PC-3 (cell line): Measurements from ENCODE around the gene TCEAL1. TPM values are rescaled to one million over a fixed set of nuclear protein-coding genes. Genes with fewer than 3 reads are reported as not detected.

Source experiments
- ATAC-seq: fragments of 200-7000 bp; cut with Tn5 transposase; 2 replicates; pipeline ENCODE4 v1.9.1; 2020; ENCODE audit warnings: mild to moderate bottlenecking, moderate library complexity
- Bru-seq: library from RNA; stranded (reverse); fragments of 400-500 nt; gene quantifications from one replicate; lab custom pipeline; 2021; lab: Mats Ljungman, UMichigan
- BruChase-seq, 2 experiments: library from RNA; stranded (reverse); fragments of 400-500 nt; gene quantifications; one replicate each; lab custom pipeline; 2021; lab: Mats Ljungman, UMichigan
- BruUV-seq: library from RNA; stranded (reverse); fragments of 400-500 nt; replicated peaks from 2 replicates; lab custom pipeline; 2021; lab: Mats Ljungman, UMichigan
- CTCF ChIA-PET: fragments of 300-600 bp; sonication (Branson Sonifier 250); formaldehyde crosslinking; loops from one replicate; lab custom pipeline; 2022; ENCODE audit warnings: antibody characterized with exemption; lab: Charles Lee
- POLR2A ChIA-PET: fragments of 300-600 bp; sonication (Branson Sonifier 250); formaldehyde crosslinking; loops from one replicate; lab custom pipeline; 2022; ENCODE audit warnings: antibody characterized with exemption; ENCODE audit not compliant: unreplicated experiment; lab: Charles Lee
- DNase-seq: peaks from one replicate; pipeline ENCODE4 v3.0.0-alpha.2; 2015
- H2AFZ ChIP-seq: fragments of 300-600 bp; sonication (generic); 2 replicates; pipeline ENCODE4 v1.6.0; 2016; ENCODE audit warnings: antibody characterized with exemption, low read length
- H3F3A ChIP-seq: fragments of 300-600 bp; sonication (generic); one replicate; pipeline ENCODE4 v1.6.0; 2017; ENCODE audit warnings: antibody characterized with exemption, low read length, control low read depth, mild to moderate bottlenecking; ENCODE audit not compliant: unreplicated experiment
- H3K27ac ChIP-seq: fragments of 300-600 bp; sonication (generic); 2 replicates; pipeline ENCODE4 v1.5.1; 2016; ENCODE audit warnings: mild to moderate bottlenecking, low read length
- H3K27me3 ChIP-seq: fragments of 300-600 bp; sonication (generic); 2 replicates; pipeline ENCODE4 v1.6.1; 2016; ENCODE audit warnings: low read length, mixed read lengths
- H3K36me3 ChIP-seq: fragments of 300-600 bp; sonication (generic); 2 replicates; pipeline ENCODE4 v1.6.1; 2016; ENCODE audit warnings: low read depth, mixed run types, low read length, mixed read lengths
- H3K4me1 ChIP-seq: fragments of 300-600 bp; sonication (generic); 2 replicates; pipeline ENCODE4 v1.5.1; 2016; ENCODE audit warnings: low read length; ENCODE audit not compliant: insufficient read depth
- H3K4me2 ChIP-seq: fragments of 300-600 bp; sonication (generic); 2 replicates; pipeline ENCODE4 v1.6.0; 2016; ENCODE audit warnings: low read length
- H3K4me3 ChIP-seq: fragments of 300-600 bp; sonication (generic); 2 replicates; pipeline ENCODE4 v1.5.1; 2016; ENCODE audit warnings: mild to moderate bottlenecking, low read length, mixed read lengths
- H3K79me2 ChIP-seq: fragments of 300-600 bp; sonication (generic); 2 replicates; pipeline ENCODE4 v1.6.1; 2017; ENCODE audit warnings: low read length, mixed read lengths
- H3K9ac ChIP-seq: fragments of 300-600 bp; sonication (generic); 2 replicates; pipeline ENCODE4 v1.6.0; 2016; ENCODE audit warnings: mild to moderate bottlenecking, low read length
- H3K9me2 ChIP-seq: fragments of 300-600 bp; sonication (generic); replicated peaks from 2 replicates; pipeline ENCODE4 v1.6.1; 2016; ENCODE audit warnings: mixed run types, low read length, mixed read lengths
- H3K9me3 ChIP-seq: fragments of 300-600 bp; sonication (generic); 2 replicates; pipeline ENCODE4 v1.6.1; 2016; ENCODE audit warnings: low read length, mixed read lengths
- H4K20me1 ChIP-seq: fragments of 300-600 bp; sonication (generic); 2 replicates; pipeline ENCODE4 v1.6.1; 2016; ENCODE audit warnings: low read length, mixed read lengths
- EZH2 ChIP-seq: fragments of 300-600 bp; sonication (generic); IDR thresholded peaks from one replicate; pipeline ENCODE4 v1.6.1; 2017; ENCODE audit warnings: antibody characterized with exemption, mild to moderate bottlenecking, low read length; ENCODE audit not compliant: unreplicated experiment
- EZH2phosphoT487 ChIP-seq: fragments of 300-600 bp; sonication (generic); IDR thresholded peaks from 2 replicates; pipeline ENCODE4 v1.6.1; 2018; ENCODE audit warnings: mild to moderate bottlenecking, antibody characterized with exemption, low read length, borderline replicate concordance
- intact Hi-C: fragments of 100-400 bp; cut with micrococcal nuclease; formaldehyde crosslinking; loops from 2 replicates; pipeline ENCODE4 v1.9.0; 2023
- long read RNA-seq: library from polyadenylated mRNA; unstranded; transcript quantifications from one replicate; pipeline ENCODE4 v2.0.0, GENCODE V29; 2021; ENCODE audit not compliant: unreplicated experiment
- total RNA-seq: library from RNA; depleted of rRNA; stranded (reverse); fragments of >200 nt; gene quantifications from 2 replicates; pipeline ENCODE4 v1.2.3, GENCODE V29; 2014; rRNA removed
- TF ChIP-seq, protein P1 (sequence below): fragments of 300-600 bp; sonication (generic); conservative IDR thresholded peaks from 2 replicates; pipeline ENCODE4 v1.5.1; 2017; ENCODE audit warnings: antibody characterized with exemption, low read depth, mild to moderate bottlenecking, low read length

TCEAL1 gene, protein sequence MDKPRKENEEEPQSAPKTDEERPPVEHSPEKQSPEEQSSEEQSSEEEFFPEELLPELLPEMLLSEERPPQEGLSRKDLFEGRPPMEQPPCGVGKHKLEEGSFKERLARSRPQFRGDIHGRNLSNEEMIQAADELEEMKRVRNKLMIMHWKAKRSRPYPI
- total RNA-seq (22.8 and 26.3 TPM in 2 replicates), Bru-seq, nascent RNA (percentile 83 among the genes with signal in this experiment), BruChase-seq, experiment 1, labeled RNA remaining after a 6-hour chase (percentile 97 among the genes with signal in this experiment), BruChase-seq, experiment 2, labeled RNA remaining after a 2-hour chase (percentile 92 among the genes with signal in this experiment)
- long read RNA-seq, transcript TCEAL1-203 (3 exons, 721 nt): major isoform, 5 of 27 reads
- long read RNA-seq, partial matches to known transcripts: 11 of 27 reads
- long read RNA-seq, other reads (novel, unspliced or antisense): 9 of 27 reads

DNA sequence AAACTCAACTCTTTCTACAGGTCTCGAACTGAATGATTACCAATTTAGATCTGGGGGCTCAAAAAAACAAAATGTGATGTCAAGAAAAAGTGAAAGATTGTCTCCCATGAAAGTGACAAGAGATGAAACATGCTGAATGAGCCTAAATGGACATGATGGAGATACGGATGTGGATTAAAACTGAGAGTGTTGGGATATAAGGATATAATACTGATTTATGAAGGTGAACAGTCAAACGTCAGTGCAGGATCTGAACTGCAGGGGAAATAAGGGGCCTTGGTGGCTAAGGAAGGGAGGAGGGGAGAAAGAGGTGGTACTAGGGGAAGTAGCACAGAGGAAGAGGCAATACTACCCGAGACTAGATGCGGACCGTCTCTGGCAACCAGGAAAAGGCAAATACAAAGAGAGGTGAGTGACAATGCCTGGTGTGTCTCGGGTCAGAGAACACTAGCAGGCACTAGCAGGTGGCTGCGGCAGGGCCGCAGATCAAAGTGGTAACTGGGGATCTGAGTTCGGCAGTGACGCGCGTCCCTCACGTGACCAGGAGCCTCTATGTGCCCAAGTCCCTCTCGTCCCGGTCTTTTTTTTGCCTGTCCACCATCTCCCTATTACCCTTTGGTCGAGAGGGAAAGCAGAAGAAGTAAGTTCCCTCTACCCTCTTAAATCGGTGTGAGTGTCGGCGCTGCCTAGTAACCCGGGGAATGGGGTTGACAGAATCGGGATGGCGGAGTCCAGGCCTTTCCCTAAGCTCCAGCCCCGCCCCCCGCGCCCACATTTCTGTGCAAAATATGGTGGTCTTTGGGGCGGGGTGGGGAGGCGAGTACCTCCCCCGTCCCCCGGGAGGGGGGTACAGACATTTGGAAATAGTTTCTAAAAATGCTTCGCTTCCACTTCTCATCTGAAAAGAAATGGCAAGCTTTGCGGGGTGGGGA is at the start of gene TCEAL1:
TCEAL1 (plus strand) TSS at position 590 of the 932 bp plus-strand sequence. CDS start 942 bp downstream, outside the sequence.
- TF ChIP-seq EZH2 (no peak), EZH2phosphoT487 (no peak)
- TF ChIP-seq, protein P1, sequence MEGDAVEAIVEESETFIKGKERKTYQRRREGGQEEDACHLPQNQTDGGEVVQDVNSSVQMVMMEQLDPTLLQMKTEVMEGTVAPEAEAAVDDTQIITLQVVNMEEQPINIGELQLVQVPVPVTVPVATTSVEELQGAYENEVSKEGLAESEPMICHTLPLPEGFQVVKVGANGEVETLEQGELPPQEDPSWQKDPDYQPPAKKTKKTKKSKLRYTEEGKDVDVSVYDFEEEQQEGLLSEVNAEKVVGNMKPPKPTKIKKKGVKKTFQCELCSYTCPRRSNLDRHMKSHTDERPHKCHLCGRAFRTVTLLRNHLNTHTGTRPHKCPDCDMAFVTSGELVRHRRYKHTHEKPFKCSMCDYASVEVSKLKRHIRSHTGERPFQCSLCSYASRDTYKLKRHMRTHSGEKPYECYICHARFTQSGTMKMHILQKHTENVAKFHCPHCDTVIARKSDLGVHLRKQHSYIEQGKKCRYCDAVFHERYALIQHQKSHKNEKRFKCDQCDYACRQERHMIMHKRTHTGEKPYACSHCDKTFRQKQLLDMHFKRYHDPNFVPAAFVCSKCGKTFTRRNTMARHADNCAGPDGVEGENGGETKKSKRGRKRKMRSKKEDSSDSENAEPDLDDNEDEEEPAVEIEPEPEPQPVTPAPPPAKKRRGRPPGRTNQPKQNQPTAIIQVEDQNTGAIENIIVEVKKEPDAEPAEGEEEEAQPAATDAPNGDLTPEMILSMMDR: no peak
- Histone ChIP-seq H3K4me2 (peak within 1 kb of the TSS; percentile 98), H2AFZ (peak within 1 kb of the TSS; percentile 97), H3K9me3 (no peaks in the 10 kb centered on the region), H3K4me1 (peaks cover 19% of the 10 kb centered on the region), H3F3A (no peaks in the 10 kb centered on the region), H4K20me1 (no peaks in the 10 kb centered on the region), H3K36me3 (no peaks in the 10 kb centered on the region), H3K27me3 (no peaks in the 10 kb centered on the region), H3K79me2 (peaks cover 50% of the 10 kb centered on the region), H3K9ac (peak within 1 kb of the TSS; percentile 95), H3K9me2 (no peaks in the 10 kb centered on the region), H3K27ac (peak within 1 kb of the TSS; percentile 88), H3K4me3 (peak within 1 kb of the TSS; percentile 96)
- DNase-seq (peak; percentile 43), ATAC-seq (peak; percentile 27)
- CTCF ChIA-PET: no interaction called here
- intact Hi-C loops: loop anchor here (5.0 kb wide), 1 partner anchor 41 kb away; the partner anchor contains the start of gene TCEAL4
- POLR2A ChIA-PET: no interaction called here
- TSS peak; percentile 71 for BruUV-seq

DNA sequence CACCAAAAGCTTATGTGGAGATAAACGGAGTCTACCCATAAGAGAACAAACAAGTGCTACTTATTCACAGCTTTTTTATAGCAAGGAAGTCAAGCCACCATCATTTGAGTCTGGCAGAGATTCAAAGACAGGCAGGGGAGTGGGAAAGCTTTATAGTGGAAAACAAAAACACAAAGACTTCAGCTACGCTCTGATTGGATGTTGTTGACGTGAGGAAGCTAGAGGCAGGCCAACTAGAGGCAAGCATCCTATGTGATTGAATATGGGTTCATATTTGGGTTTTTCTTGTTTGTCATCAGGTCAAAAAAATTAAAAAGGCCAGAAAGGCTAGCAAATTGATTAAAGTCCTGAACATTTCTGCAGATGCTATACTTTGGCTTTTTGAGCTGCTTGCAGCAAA is 44.2 kb upstream of the TCEAL1 start:
- intact Hi-C loops: no loop called here
- TF ChIP-seq EZH2phosphoT487: no peak
- TF ChIP-seq, protein P1: no peak
- DNase-seq (peak; percentile 11), ATAC-seq (peak; percentile 30; the same call in 1 of the 2 replicates)
- no TSS peak for BruUV-seq
- H3K79me2 ChIP-seq: peaks cover 27% of the 10 kb centered on the region
- H2AFZ ChIP-seq: peak overlapping the region; percentile 96
- peak overlapping the region; percentile 98 for H3K4me3 ChIP-seq
- no peak overlapping the region for H3K27ac ChIP-seq
- ChIA-PET CTCF (no interaction called here), POLR2A (no interaction called here)
- H4K20me1 ChIP-seq: no peaks in the 10 kb centered on the region
- no peaks in the 10 kb centered on the region for H3K9me2 ChIP-seq
- H3K9ac ChIP-seq: peak overlapping the region; percentile 92; the same call in 1 of the 2 replicates
- peak overlapping the region; percentile 90 for H3K4me2 ChIP-seq
- H3K36me3 ChIP-seq: no peaks in the 10 kb centered on the region
- no peaks in the 10 kb centered on the region for H3F3A ChIP-seq
- H3K9me3 ChIP-seq: no peaks in the 10 kb centered on the region
- H3K27me3 ChIP-seq: no peaks in the 10 kb centered on the region
- H3K4me1 ChIP-seq: peaks cover 6% of the 10 kb centered on the region; the same call in 1 of the 2 replicates
